NCI-H187 (cell line): Measurements from ENCODE around the gene ZNF385B.

Experiments used
- DNase-seq, 2 experiments: peaks; one replicate each; lab custom pipeline; 2025; lab: John Stamatoyannopoulos, UW

The ZNF385B gene

DNA sequence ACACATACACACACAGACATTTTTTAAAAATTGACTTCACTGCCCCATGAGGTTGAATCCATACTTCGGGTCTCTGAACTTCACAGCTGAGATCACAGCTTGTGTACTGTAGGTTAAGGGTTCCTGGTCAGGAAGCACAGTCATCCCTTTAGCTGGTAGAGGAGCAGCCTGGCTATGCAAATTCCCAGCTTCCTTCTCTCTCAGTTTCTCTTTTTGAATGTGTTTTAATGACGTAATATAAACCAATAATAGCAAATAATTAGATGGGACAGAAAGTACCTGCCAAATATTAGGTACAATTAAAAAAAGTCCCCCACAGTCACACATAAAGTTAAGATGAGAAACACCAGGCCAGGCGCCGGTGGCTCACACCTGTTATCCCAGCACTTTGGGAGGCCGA, 178.7 kb downstream of the ZNF385B start:
- no peak for DNase-seq

GRCh38 chr2:179677746-179678505, 183.5 kb downstream of the ZNF385B start:
- DNase-seq: no peak

GRCh38 chr2:179677077-179677688, 184.2 kb downstream of the ZNF385B start:
- DNase-seq: no peak

DNA sequence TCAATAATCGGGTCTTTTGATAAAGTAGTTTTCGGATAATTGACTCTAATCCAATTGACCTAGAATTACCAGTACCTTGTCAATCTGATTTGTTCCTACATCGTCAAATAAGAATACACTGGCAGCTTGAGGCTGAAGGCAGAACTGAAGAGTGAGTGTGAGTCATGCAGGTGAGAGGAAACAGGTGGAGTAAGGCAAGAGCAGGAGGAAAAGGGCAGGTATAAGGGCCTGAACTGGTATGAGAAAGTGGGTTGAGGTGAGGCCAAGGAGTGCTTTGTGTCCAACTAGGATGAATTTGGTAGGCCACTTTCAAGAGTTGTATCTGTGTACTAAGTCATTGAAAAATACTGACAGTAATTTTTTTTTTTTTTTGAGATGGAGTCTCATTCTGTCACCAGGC, 186.0 kb downstream of the ZNF385B start:
- no peak for DNase-seq

GRCh38 chr2:179671043-179671981, 190.1 kb downstream of the ZNF385B start:
- no peak for DNase-seq

GRCh38 chr2:179669196-179669595, 192.2 kb downstream of the ZNF385B start:
- no peak for DNase-seq

DNA sequence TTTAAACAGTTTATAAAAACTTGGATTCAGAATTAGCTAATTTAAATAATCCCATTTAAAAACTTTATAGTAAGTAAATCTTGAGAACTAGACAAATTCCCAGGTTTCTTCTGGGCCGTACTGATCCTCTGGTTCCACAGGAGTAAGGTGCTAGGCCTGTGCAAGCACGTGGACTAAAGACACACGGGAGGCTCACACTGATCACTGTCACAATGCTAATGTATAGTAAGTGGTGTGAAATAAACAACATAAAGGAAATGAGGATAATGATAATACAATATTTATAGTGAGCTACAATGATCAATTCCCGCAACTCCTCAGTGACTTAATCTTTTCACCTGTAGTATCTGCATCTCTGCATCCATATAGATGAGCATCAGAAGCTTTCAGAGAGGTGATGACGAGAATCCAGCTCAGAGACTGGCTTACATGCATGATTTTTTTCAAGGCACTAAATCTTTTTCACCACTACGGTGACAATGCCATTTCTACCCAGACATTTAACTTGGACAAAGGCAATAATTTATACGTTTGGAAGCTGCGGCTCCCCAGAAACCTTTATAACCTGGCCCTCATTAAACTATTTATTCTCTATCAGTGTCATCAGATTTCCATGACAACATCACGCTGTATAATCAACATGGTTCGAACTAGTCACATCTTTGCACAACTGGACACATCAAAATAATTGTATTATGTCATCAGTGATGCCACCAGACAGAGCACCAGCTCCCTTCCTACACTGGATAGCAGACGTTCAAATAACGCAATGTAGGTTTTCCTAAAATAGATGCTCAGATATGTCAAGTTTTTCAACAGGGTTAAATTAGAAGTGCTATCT, 196.2 kb downstream of the ZNF385B start:
- DNase-seq: no peak

DNA sequence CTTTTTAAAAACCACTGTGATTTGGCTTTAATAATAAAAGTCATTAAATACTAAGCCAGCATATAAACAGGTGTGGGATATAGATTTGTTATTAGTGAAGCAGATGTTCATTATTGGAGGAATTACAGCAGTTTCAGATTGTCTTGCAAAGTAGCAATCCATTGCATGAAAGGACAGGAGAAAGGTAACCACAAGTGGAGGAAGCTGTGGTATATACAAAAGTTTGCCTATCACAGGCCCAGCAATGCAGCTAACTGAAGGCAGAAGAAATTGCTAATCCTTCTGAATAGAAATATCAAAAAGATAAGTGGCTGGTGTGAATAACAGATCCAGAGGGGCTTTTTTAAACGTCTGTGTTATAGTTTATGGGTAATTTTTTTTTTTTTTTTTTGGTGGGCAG, 199.4 kb downstream of the ZNF385B start:
- no peak for DNase-seq

DNA sequence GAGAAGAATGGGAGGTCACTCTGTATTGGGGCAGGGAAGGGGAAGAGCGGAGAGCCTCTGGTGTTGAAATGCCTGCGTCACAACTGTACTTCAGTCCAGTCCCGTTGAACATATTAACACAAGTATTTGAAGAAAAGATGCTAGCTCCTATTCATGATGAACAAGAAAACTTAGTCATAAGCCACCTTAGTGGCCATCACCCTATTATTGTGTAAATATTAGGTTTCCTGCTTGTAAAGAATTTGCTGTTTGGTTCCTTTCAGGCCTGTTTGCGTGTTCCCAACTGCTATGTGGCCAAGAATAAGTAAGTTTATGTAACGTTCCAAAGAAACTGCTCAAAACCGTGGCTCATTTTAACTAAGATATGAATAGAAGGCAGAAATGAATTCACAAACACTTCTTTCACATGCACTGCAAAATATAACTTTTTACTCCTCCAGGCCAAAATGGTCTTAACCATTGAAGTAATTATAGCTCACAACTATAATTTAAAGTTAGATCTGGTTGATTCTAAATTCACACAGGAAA, 204.3 kb downstream of the ZNF385B start:
- DNase-seq: no peak

DNA sequence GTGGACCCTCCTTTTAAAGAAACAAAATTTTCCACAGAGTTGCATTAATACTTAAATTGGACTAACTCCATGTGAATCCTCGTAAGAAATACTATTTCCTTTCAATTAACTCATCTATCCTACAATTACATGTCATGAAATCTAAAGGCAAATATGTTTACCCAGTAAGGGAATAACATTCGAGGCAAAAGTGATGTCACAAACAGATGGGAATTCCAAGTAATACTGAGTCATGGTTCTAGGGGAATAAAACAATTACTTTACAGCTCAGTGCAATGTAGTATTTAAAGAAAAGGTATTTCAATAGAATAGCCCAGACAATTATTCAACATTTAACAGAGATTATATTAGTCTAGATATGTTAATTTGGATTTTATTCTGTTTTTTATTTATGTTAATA, 205.8 kb downstream of the ZNF385B start:
- DNase-seq: no peak

DNA sequence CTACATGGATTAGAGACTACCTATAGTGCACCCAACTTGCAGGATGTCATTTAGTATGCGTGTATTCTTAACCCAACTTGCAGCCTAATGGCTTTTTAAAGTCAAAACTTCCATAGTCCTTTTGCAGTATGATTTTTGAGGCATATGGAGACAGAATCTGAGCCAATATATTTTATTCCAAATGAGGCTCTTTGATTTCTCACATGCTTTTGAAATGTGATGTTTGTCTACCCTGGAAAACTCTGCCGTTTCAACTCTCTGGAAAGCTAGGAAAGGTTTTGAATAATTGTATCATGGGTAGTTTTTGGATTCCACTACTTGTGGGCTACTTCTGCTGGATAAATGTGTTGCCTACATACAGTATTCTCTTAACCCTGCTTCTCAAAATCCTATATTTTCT, 206.6 kb downstream of the ZNF385B start:
- DNase-seq: no peak

- no peak for DNase-seq
Observed at GRCh38 chr2:179652296-179652695, 209.1 kb downstream of the ZNF385B start.

DNA sequence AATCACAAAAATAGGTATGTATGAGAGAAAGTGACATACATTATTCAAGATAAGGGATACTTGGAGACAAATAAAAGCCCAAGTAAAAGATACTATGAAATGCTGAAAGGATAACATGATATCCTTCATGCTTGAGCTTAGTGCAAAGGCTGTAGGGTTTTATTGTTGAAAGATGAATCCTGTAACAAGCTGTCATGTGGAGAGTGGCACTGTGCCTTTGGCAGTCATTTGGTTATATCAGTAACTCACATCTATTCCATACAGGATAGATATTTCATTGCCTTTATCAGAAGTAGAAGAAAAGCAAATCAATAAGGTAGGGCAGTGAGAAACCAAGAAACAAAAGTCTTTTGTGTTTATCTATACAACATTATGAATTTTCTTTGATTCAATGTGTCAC, 211.0 kb downstream of the ZNF385B start:
- DNase-seq: no peak

GRCh38 chr2:179646862-179647587, 214.4 kb downstream of the ZNF385B start:
- DNase-seq: no peak

- no peak for DNase-seq
Observed at GRCh38 chr2:179646173-179646769, 215.1 kb downstream of the ZNF385B start.

GRCh38 chr2:179645047-179645446, 216.4 kb downstream of the ZNF385B start:
- no peak for DNase-seq

DNA sequence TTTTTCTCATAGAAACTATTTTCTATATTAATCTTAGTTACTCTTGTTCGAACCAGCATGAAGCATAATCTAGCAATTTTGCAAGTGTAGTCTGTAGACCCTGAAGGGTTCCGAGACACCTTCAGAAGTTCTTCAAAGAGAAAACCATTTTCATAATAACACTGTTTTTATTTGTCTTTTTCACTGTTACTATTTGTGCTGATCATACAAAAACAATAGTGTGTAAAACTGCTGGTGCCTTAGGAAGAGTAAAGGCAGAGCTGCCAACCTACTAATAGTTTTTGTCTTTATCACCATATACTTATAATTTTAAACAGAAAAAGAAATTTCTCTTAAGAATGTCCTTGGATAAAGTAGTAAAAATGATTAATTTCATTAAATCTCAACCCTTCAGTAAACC, 218.9 kb downstream of the ZNF385B start:
- no peak for DNase-seq

- DNase-seq: no peak
Observed at GRCh38 chr2:179636995-179637394, 224.4 kb downstream of the ZNF385B start.

DNA sequence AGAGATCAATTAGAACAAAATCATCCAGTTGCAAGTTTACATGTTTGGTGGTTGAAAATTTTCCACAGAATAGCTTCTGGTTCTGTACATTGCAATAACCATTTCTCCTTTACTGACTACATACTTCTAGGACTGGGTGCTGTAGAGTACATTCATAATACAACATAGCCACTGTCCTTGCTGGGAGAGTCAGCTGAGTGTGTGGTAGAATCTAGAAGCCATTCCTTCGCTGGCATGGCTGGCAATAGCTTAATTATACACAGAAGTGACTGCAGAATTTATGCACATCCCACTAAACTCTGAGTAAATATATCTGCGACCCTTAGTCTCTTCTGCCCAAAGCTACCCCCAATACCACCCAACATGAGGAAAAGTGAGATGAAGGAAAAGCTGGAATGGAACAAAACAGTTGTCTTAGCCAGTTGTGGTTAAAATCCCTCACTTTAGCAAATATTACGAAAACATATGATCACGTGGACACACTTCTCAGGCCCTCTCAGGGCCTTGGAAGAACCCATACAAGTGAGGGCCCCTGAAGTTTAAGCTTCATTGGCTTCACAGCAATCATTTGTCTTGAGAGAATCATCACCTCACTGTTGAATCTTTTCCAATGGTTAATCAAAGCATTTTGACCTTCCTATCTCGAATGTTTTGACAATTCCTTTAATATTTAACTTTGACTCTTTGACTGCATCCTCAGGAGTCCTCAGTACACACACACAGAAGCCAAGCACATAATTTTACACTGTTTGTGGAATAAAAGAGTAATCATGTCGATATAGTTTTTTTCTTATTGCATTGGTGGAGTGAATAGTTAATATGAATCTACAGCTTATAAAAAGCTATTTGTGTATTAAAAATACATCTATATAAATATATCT, 225.1 kb downstream of the ZNF385B start:
- DNase-seq: no peak
